ENCODE results near the gene E2F3.
"Not testable (repeated sequence)": the region's sequence is repeated elsewhere in the genome, so short reads cannot be mapped to it uniquely, and the experiment has no call there.

Gene E2F3

GRCh38 chr6:20497216-20498040 is 95.7 kb downstream of the E2F3 start:
- H3K9me3 ChIP-seq (ENCODE audit: control insufficient read depth in 5 of 5, low read length in 5 of 5): no peaks in the 10 kb centered on the region
- no peak overlapping the region for H3K4me3 ChIP-seq (ENCODE audit: low read depth in 1 of 5, low read length in 5 of 5)
- H3K27me3 ChIP-seq (ENCODE audit: control insufficient read depth in 5 of 5, insufficient read depth in 4 of 5, low read length in 5 of 5): no peaks in the 10 kb centered on the region
- peaks cover 0 to 6% (median 0%) of the 10 kb centered on the region in 5 donors for H3K4me1 ChIP-seq (ENCODE audit: control insufficient read depth in 5 of 5, insufficient read depth in 5 of 5, low read length in 5 of 5)
- H3K36me3 ChIP-seq (ENCODE audit: control insufficient read depth in 5 of 5, insufficient read depth in 5 of 5, low read length in 5 of 5): no peaks in the 10 kb centered on the region
- H3K9ac ChIP-seq (ENCODE audit: low read length in 5 of 5): no peak overlapping the region
- H3K27ac ChIP-seq (ENCODE audit: low read depth, low read length): no peak overlapping the region

GRCh38 chr6:20498041-20498385 is 96.3 kb downstream of the E2F3 start:
- Histone ChIP-seq H3K36me3 (ENCODE audit: control insufficient read depth in 5 of 5, insufficient read depth in 5 of 5, low read length in 5 of 5) (no peaks in the 10 kb centered on the region), H3K27ac (ENCODE audit: low read depth, low read length) (no peak overlapping the region)

GRCh38 chr6:20509212-20509611 is 107.5 kb downstream of the E2F3 start:
- H3K36me3 ChIP-seq (ENCODE audit: control insufficient read depth in 5 of 5, insufficient read depth in 5 of 5, low read length in 5 of 5): no peaks in the 10 kb centered on the region
- H3K4me1 ChIP-seq (ENCODE audit: control insufficient read depth in 5 of 5, insufficient read depth in 5 of 5, low read length in 5 of 5): no peaks in the 10 kb centered on the region
- no peak overlapping the region for H3K9ac ChIP-seq (ENCODE audit: low read length in 5 of 5)
- H3K27ac ChIP-seq (ENCODE audit: low read depth, low read length): no peak overlapping the region
- H3K27me3 ChIP-seq (ENCODE audit: control insufficient read depth in 5 of 5, insufficient read depth in 4 of 5, low read length in 5 of 5): no peaks in the 10 kb centered on the region
- no peaks in the 10 kb centered on the region for H3K9me3 ChIP-seq (ENCODE audit: control insufficient read depth in 5 of 5, low read length in 5 of 5)
- H3K4me3 ChIP-seq (ENCODE audit: low read depth in 1 of 5, low read length in 5 of 5): no peak overlapping the region

More at GRCh38 chr6:20498041-20498385, 96.3 kb downstream of the E2F3 start:
- Histone ChIP-seq H3K9ac (ENCODE audit: low read length in 5 of 5) (no peak overlapping the region), H3K4me1 (ENCODE audit: control insufficient read depth in 5 of 5, insufficient read depth in 5 of 5, low read length in 5 of 5) (peaks cover 0 to 6% (median 0%) of the 10 kb centered on the region in 5 donors), H3K27me3 (ENCODE audit: control insufficient read depth in 5 of 5, insufficient read depth in 4 of 5, low read length in 5 of 5) (no peaks in the 10 kb centered on the region), H3K9me3 (ENCODE audit: control insufficient read depth in 5 of 5, low read length in 5 of 5) (no peaks in the 10 kb centered on the region), H3K4me3 (ENCODE audit: low read depth in 1 of 5, low read length in 5 of 5) (no peak overlapping the region)

- Histone ChIP-seq H3K9me3 (ENCODE audit: control insufficient read depth in 5 of 5, low read length in 5 of 5) (no peaks in the 10 kb centered on the region), H3K4me1 (ENCODE audit: control insufficient read depth in 5 of 5, insufficient read depth in 5 of 5, low read length in 5 of 5) (no peaks in the 10 kb centered on the region), H3K9ac (ENCODE audit: low read length in 5 of 5) (no peak overlapping the region), H3K27me3 (ENCODE audit: control insufficient read depth in 5 of 5, insufficient read depth in 4 of 5, low read length in 5 of 5) (no peaks in the 10 kb centered on the region), H3K36me3 (ENCODE audit: control insufficient read depth in 5 of 5, insufficient read depth in 5 of 5, low read length in 5 of 5) (no peaks in the 10 kb centered on the region), H3K27ac (ENCODE audit: low read depth, low read length) (no peak overlapping the region), H3K4me3 (ENCODE audit: low read depth in 1 of 5, low read length in 5 of 5) (no peak overlapping the region)
These were observed 110.2 kb downstream of the E2F3 start for GRCh38 chr6:20511852-20512251.

GRCh38 chr6:20525208-20525607 is 123.5 kb downstream of the E2F3 start:
- not testable (repeated sequence) for H3K4me1 ChIP-seq (ENCODE audit: control insufficient read depth in 5 of 5, insufficient read depth in 5 of 5, low read length in 5 of 5)

GRCh38 chr6:20529086-20529448 is 127.4 kb downstream of the E2F3 start:
- not testable (repeated sequence) for H3K27ac ChIP-seq (ENCODE audit: low read depth, low read length); H3K4me3 ChIP-seq (ENCODE audit: low read depth in 1 of 5, low read length in 5 of 5); H3K9me3 ChIP-seq (ENCODE audit: control insufficient read depth in 5 of 5, low read length in 5 of 5)

More at GRCh38 chr6:20525208-20525607, 123.5 kb downstream of the E2F3 start:
- H3K4me3 ChIP-seq (ENCODE audit: low read depth in 1 of 5, low read length in 5 of 5); H3K9me3 ChIP-seq (ENCODE audit: control insufficient read depth in 5 of 5, low read length in 5 of 5); H3K36me3 ChIP-seq (ENCODE audit: control insufficient read depth in 5 of 5, insufficient read depth in 5 of 5, low read length in 5 of 5); H3K27ac ChIP-seq (ENCODE audit: low read depth, low read length); H3K9ac ChIP-seq (ENCODE audit: low read length in 5 of 5); H3K27me3 ChIP-seq (ENCODE audit: control insufficient read depth in 5 of 5, insufficient read depth in 4 of 5, low read length in 5 of 5): not testable (repeated sequence)

GRCh38 chr6:20532881-20533280 is 131.2 kb downstream of the E2F3 start:
- Histone ChIP-seq H3K4me3 (ENCODE audit: low read depth in 1 of 5, low read length in 5 of 5) (no peak overlapping the region), H3K36me3 (ENCODE audit: control insufficient read depth in 5 of 5, insufficient read depth in 5 of 5, low read length in 5 of 5) (peaks cover 0 to 7% (median 0%) of the 10 kb centered on the region in 5 donors), H3K9ac (ENCODE audit: low read length in 5 of 5) (no peak overlapping the region), H3K27ac (ENCODE audit: low read depth, low read length) (no peak overlapping the region), H3K4me1 (ENCODE audit: control insufficient read depth in 5 of 5, insufficient read depth in 5 of 5, low read length in 5 of 5) (peaks cover 0 to 31% (median 21%) of the 10 kb centered on the region in 5 donors), H3K27me3 (ENCODE audit: control insufficient read depth in 5 of 5, insufficient read depth in 4 of 5, low read length in 5 of 5) (no peaks in the 10 kb centered on the region), H3K9me3 (ENCODE audit: control insufficient read depth in 5 of 5, low read length in 5 of 5) (no peaks in the 10 kb centered on the region)

More at GRCh38 chr6:20529086-20529448, 127.4 kb downstream of the E2F3 start:
- peaks cover 0 to 14% (median 9%) of the 10 kb centered on the region in 5 donors for H3K4me1 ChIP-seq (ENCODE audit: control insufficient read depth in 5 of 5, insufficient read depth in 5 of 5, low read length in 5 of 5)
- H3K9ac ChIP-seq (ENCODE audit: low read length in 5 of 5); H3K27me3 ChIP-seq (ENCODE audit: control insufficient read depth in 5 of 5, insufficient read depth in 4 of 5, low read length in 5 of 5); H3K36me3 ChIP-seq (ENCODE audit: control insufficient read depth in 5 of 5, insufficient read depth in 5 of 5, low read length in 5 of 5): not testable (repeated sequence)

GRCh38 chr6:20533746-20534294 is 132.1 kb downstream of the E2F3 start:
- H3K27ac ChIP-seq (ENCODE audit: low read depth, low read length): no peak overlapping the region
- peaks cover 0 to 9% (median 1%) of the 10 kb centered on the region in 5 donors for H3K36me3 ChIP-seq (ENCODE audit: control insufficient read depth in 5 of 5, insufficient read depth in 5 of 5, low read length in 5 of 5)
- H3K27me3 ChIP-seq (ENCODE audit: control insufficient read depth in 5 of 5, insufficient read depth in 4 of 5, low read length in 5 of 5): no peaks in the 10 kb centered on the region
- H3K9ac ChIP-seq (ENCODE audit: low read length in 5 of 5): peak overlapping the region in 4 of 5 donors; percentile 72 to 99 (median 91)
- no peaks in the 10 kb centered on the region for H3K9me3 ChIP-seq (ENCODE audit: control insufficient read depth in 5 of 5, low read length in 5 of 5)
- peak overlapping the region; percentile 73 to 99 (median 98) for H3K4me3 ChIP-seq (ENCODE audit: low read depth in 1 of 5, low read length in 5 of 5)
- H3K4me1 ChIP-seq (ENCODE audit: control insufficient read depth in 5 of 5, insufficient read depth in 5 of 5, low read length in 5 of 5): peaks cover 0 to 23% (median 18%) of the 10 kb centered on the region in 5 donors

- peak within 1 kb of the TSS; percentile 73 to 99 (median 98) for H3K4me3 ChIP-seq (ENCODE audit: low read depth in 1 of 5, low read length in 5 of 5)
- peaks cover 0 to 15% (median 3%) of the 10 kb centered on the region in 5 donors for H3K36me3 ChIP-seq (ENCODE audit: control insufficient read depth in 5 of 5, insufficient read depth in 5 of 5, low read length in 5 of 5)
- H3K9ac ChIP-seq (ENCODE audit: low read length in 5 of 5): peak within 1 kb of the TSS; percentile 72 to 99 (median 88)
- no peaks in the 10 kb centered on the region for H3K9me3 ChIP-seq (ENCODE audit: control insufficient read depth in 5 of 5, low read length in 5 of 5)
- peaks cover 0 to 23% (median 18%) of the 10 kb centered on the region in 5 donors for H3K4me1 ChIP-seq (ENCODE audit: control insufficient read depth in 5 of 5, insufficient read depth in 5 of 5, low read length in 5 of 5)
- no peaks in the 10 kb centered on the region for H3K27me3 ChIP-seq (ENCODE audit: control insufficient read depth in 5 of 5, insufficient read depth in 4 of 5, low read length in 5 of 5)
- peak within 1 kb of the TSS; percentile 88 for H3K27ac ChIP-seq (ENCODE audit: low read depth, low read length)
These were observed 132.9 kb downstream of the E2F3 start, which contains the start of gene CDKAL1 for GRCh38 chr6:20534295-20535262. Gene CDKAL1 (plus strand): TSS chr6:20534457. CDS start chr6:20546351, 11,894 bp downstream.

Data from subcutaneous abdominal adipose tissue (tissue), 5 donors.